K562 (cell line): Measurements from ENCODE around the gene YBX1. TPM values are rescaled to one million over a fixed set of nuclear protein-coding genes. Genes with fewer than 3 reads are reported as not detected.
A peak's percentile ranks its signal among the peaks of the same experiment; 100 is the strongest.

ENCODE experiments used
- BCL6 ChIP-seq: fragments of 250-450 bp; sonication (Bioruptor Pico); IDR thresholded peaks from 2 replicates; pipeline ENCODE4 v1.4.0; 2020
- BCOR ChIP-seq: fragments of 450-650 bp; IDR thresholded peaks from 2 replicates; pipeline ENCODE4 v1.6.1; 2016
- DDX20 ChIP-seq: fragments of 450-650 bp; IDR thresholded peaks from 2 replicates; pipeline ENCODE4 v1.6.1; 2016; ENCODE audit warnings: missing genetic modification characterization, low read depth, mild to moderate bottlenecking, missing compliant biosample characterization, moderate library complexity
- HIVEP1 ChIP-seq: fragments of 250-450 bp; sonication (Bioruptor Pico); IDR thresholded peaks from 2 replicates; pipeline ENCODE4 v1.4.0; 2020; ENCODE audit warnings: mild to moderate bottlenecking
- HMBOX1 ChIP-seq: sonication (generic); IDR thresholded peaks from 2 replicates; pipeline ENCODE4 v1.6.1; 2016
- HNRNPLL ChIP-seq: fragments of 200-400 bp; formaldehyde crosslinking; IDR thresholded peaks from 2 replicates; pipeline ENCODE4 v1.6.1; 2017; ENCODE audit warnings: low read length, low read depth, mild to moderate bottlenecking; ENCODE audit not compliant: poor library complexity, severe bottlenecking
- ILK ChIP-seq: fragments of 450-650 bp; IDR thresholded peaks from 2 replicates; pipeline ENCODE4 v1.6.1; 2016; ENCODE audit warnings: missing genetic modification characterization, low read depth, mild to moderate bottlenecking, missing compliant biosample characterization, moderate library complexity, borderline replicate concordance
- MNT ChIP-seq, 2 experiments: fragments of 450-650 bp; conservative IDR thresholded peaks; 2 replicates each; pipeline ENCODE4 v1.6.1; 2017; ENCODE audit warnings: mild to moderate bottlenecking in 2 of 2, moderate library complexity in 2 of 2
- PBX2 ChIP-seq, 2 experiments: IDR thresholded peaks in 1 of 2; conservative IDR thresholded peaks in 1 of 2; 2 replicates each; pipeline ENCODE4 v1.6.1; 2016; ENCODE audit warnings: low read depth in 2 of 2, mild to moderate bottlenecking in 1 of 2, missing compliant biosample characterization in 1 of 2, missing genetic modification characterization in 1 of 2, moderate library complexity in 1 of 2
- RCOR1 ChIP-seq, 2 experiments: IDR thresholded peaks; 2 replicates each; pipeline ENCODE4 v1.6.1; 2012; ENCODE audit warnings: low read depth in 2 of 2, low read length in 2 of 2, borderline replicate concordance in 1 of 2, improper control_type of control experiment in 1 of 2
- SIX5 ChIP-seq, 2 experiments: IDR thresholded peaks; 2 replicates each; pipeline ENCODE4 v1.6.1; 2011; ENCODE audit warnings: low read length in 2 of 2, borderline replicate concordance in 1 of 2, low read depth in 1 of 2, mild to moderate bottlenecking in 1 of 2, moderate library complexity in 1 of 2; ENCODE audit not compliant: insufficient read depth in 1 of 2
- SMAD3 ChIP-seq: fragments of 450-650 bp; formaldehyde crosslinking; conservative IDR thresholded peaks from 2 replicates; pipeline ENCODE4 v1.4.0; 2020; ENCODE audit warnings: mild to moderate bottlenecking
- SMARCA4 ChIP-seq: fragments of 450-650 bp; IDR thresholded peaks from 2 replicates; pipeline ENCODE4 v1.6.1; 2016
- SP2 ChIP-seq: IDR thresholded peaks from 2 replicates; pipeline ENCODE4 v1.6.1; 2011; ENCODE audit warnings: mild to moderate bottlenecking, low read depth, low read length, moderate library complexity; ENCODE audit not compliant: poor library complexity, severe bottlenecking; ENCODE audit errors: extremely low read depth
- TAF1 ChIP-seq: IDR thresholded peaks from 2 replicates; pipeline ENCODE4 v1.6.1; 2011; ENCODE audit warnings: mild to moderate bottlenecking, low read length, moderate library complexity; ENCODE audit not compliant: insufficient read depth, control insufficient read depth, severe bottlenecking; ENCODE audit errors: extremely low read depth
- THAP7 ChIP-seq: fragments of 250-450 bp; sonication (Bioruptor Pico); IDR thresholded peaks from 2 replicates; pipeline ENCODE4 v1.5.0; 2021
- XRCC3 ChIP-seq: fragments of 450-650 bp; IDR thresholded peaks from 2 replicates; pipeline ENCODE4 v1.6.1; 2017; ENCODE audit warnings: mild to moderate bottlenecking, moderate library complexity
- XRCC4 ChIP-seq: IDR thresholded peaks from one replicate; pipeline ENCODE4 v1.6.1; 2011; ENCODE audit not compliant: insufficient read depth, insufficient read length; ENCODE audit errors: extremely low read depth
- ZNF134 ChIP-seq: fragments of 250-450 bp; sonication (Bioruptor Pico); conservative IDR thresholded peaks from 2 replicates; pipeline ENCODE4 v1.4.0; 2020
- ZNF197 ChIP-seq: fragments of 200-800 bp; sonication (Bioruptor generic); IDR thresholded peaks from 2 replicates; pipeline ENCODE4 v1.6.1; 2016; ENCODE audit warnings: low read depth, missing genetic modification characterization, missing compliant biosample characterization
- ZNF507 ChIP-seq: conservative IDR thresholded peaks from 2 replicates; pipeline ENCODE4 v1.6.1; 2017; ENCODE audit warnings: missing genetic modification characterization, missing compliant biosample characterization
- ZNF717 ChIP-seq: fragments of 250-450 bp; sonication (Bioruptor Pico); IDR thresholded peaks from 2 replicates; pipeline ENCODE4 v1.5.0; 2021
- polyA plus RNA-seq, 8 experiments: library from polyadenylated mRNA; depleted of rRNA in 4 of 8; stranded (reverse) in 5 of 8; unstranded in 3 of 8; fragments of >200 nt; fragmentation: Nextera tagmentation in 2 of 8; fragmentation: Illumina TruSeq in 1 of 8; extraction: Ambion mirVana in 2 of 8; extraction: Trizol in 1 of 8; gene quantifications; 2 replicates each; pipeline versions ENCODE4 v1.2.1 to v1.2.3, GENCODE V29; 2011 to 2014; ENCODE audit warnings: inconsistent platforms in 1 of 8, missing spikeins in 1 of 8
- total RNA-seq, 7 experiments: library from RNA; depleted of rRNA in 6 of 7; stranded (reverse); fragments of >200 nt in 6 of 7; fragmentation: Illumina TruSeq in 2 of 7; extraction: Trizol in 2 of 7; gene quantifications; 2 replicates each; pipeline versions ENCODE4 v1.2.1 to v1.2.3, GENCODE V29; 2011 to 2021; ENCODE audit warnings: low replicate concordance in 1 of 7

YBX1 gene
- total and polyA plus RNA-seq, 9 of the 15 experiments (the other 6 are each of a cell fraction or from before 2014, with no cell fraction given) = 363 to 1,955 (median 1,216) TPM

GRCh38 chr1:42681741-42682483, at the start of gene YBX1 (continued):
- peak; percentile 99 for TF ChIP-seq THAP7 (CRISPR knock-in tag)
- no peak for TF ChIP-seq DDX20
- TF ChIP-seq ZNF507 = no peak
- TF ChIP-seq ZNF134 (CRISPR knock-in tag) = no peak
- peak; percentile 79 for TF ChIP-seq HNRNPLL
- TF ChIP-seq XRCC4 = no peak
- no peak for TF ChIP-seq XRCC3
- TF ChIP-seq RCOR1 (IDR thresholded peaks at IDR 0.05; ENCODE audit: borderline replicate concordance in 1 of 2, low read depth in 2 of 2, low read length in 2 of 2) = no peak; a peak in 1 of 4 replicates
- TF ChIP-seq HMBOX1 = no peak; the same call in 1 of the 2 replicates
- TF ChIP-seq BCL6 = no peak
- peak; percentile 97 for TF ChIP-seq TAF1
- TF ChIP-seq MNT (conservative IDR thresholded peaks at IDR 0.05) = peak; percentile 95 to 96
- TF ChIP-seq SIX5 (IDR thresholded peaks at IDR 0.05; ENCODE audit: borderline replicate concordance in 1 of 2, insufficient read depth in 1 of 2, low read depth in 1 of 2, low read length in 2 of 2) = no peak
- no peak for TF ChIP-seq ILK (tag)
- TF ChIP-seq SMARCA4 = no peak
- TF ChIP-seq SP2 = peak; percentile 76
- no peak for TF ChIP-seq BCOR
- TF ChIP-seq ZNF197 (CRISPR knock-in tag) = no peak
- TF ChIP-seq PBX2 (CRISPR knock-in tag; IDR thresholded peaks at IDR 0.05; ENCODE audit: low read depth) = peak; percentile 88
- peak; percentile 99 for TF ChIP-seq PBX2 (tag; conservative IDR thresholded peaks at IDR 0.05; ENCODE audit: low read depth)
- no peak for TF ChIP-seq ZNF717
- no peak for TF ChIP-seq SMAD3
- peak; percentile 60; the same call in 1 of the 2 replicates for TF ChIP-seq HIVEP1 (CRISPR knock-in tag)
